Measurements from ENCODE around the gene MISP3. TPM values are rescaled to one million over a fixed set of nuclear protein-coding genes. Genes with fewer than 3 reads are reported as not detected.

Gene MISP3
- total RNA-seq, 1 donor from 2014 or later: 2.1 TPM

DNA sequence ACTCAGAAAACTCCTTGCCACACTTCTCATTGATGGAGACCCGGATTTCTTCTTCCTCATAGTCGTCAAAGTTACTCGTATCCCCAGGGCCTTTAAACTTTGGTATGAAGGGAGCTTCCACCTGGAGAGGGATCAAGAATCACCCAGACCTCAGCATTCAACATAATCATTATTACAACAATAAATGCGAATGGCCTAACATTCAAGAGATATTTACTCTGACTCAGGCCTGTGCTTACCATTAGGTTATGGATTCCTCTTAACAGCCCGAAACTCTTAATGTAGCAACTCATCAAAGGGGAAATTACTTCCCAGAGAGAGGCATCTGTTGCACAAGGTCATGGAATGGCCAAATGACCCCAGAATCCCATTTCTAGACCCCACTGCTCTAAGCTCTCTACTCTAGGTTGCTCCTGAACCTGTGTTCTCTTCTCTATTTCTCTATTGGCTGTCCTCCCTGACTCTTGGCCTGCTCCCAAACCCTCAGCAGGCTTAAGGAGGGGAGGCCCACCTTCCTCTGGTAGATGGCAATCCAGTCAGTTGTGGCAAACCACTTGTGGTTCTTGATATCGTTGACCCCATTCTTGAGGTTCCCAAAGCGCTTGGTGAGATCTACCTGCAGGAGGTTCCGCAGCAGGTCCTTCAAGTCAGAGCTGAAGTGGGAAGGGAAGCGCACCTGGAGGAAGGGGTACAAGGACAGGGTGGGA lies 20.7 kb downstream of the MISP3 start:
- Mint-ChIP-seq H3K27ac (ENCODE audit: unreplicated experiment) (no peak overlapping the region), H3K4me1 (ENCODE audit: unreplicated experiment) (peaks cover 15% of the 10 kb centered on the region), H3K4me3 (ENCODE audit: unreplicated experiment) (peak overlapping the region; percentile 18), H3K27me3 (ENCODE audit: unreplicated experiment) (no peaks in the 10 kb centered on the region), H3K9me3 (ENCODE audit: unreplicated experiment) (no peaks in the 10 kb centered on the region), H3K36me3 (ENCODE audit: unreplicated experiment) (peaks cover 16% of the 10 kb centered on the region)
- TF ChIP-seq CTCF (IDR thresholded peaks at IDR 0.05): no peak
- DNase-seq (ENCODE audit: extremely low spot score, unreplicated experiment): no peak

- peaks cover 12% of the 10 kb centered on the region for H3K36me3 Mint-ChIP-seq (ENCODE audit: unreplicated experiment)
- H3K9me3 Mint-ChIP-seq (ENCODE audit: unreplicated experiment): no peaks in the 10 kb centered on the region
- H3K27me3 Mint-ChIP-seq (ENCODE audit: unreplicated experiment): no peaks in the 10 kb centered on the region
- peaks cover 11% of the 10 kb centered on the region for H3K4me1 Mint-ChIP-seq (ENCODE audit: unreplicated experiment)
- no peak overlapping the region for H3K27ac Mint-ChIP-seq (ENCODE audit: unreplicated experiment)
- DNase-seq (ENCODE audit: extremely low spot score, unreplicated experiment): no peak
- TF ChIP-seq CTCF (IDR thresholded peaks at IDR 0.05): no peak
- no peak overlapping the region for H3K4me3 Mint-ChIP-seq (ENCODE audit: unreplicated experiment)
Observed at GRCh38 chr19:14094854-14095253, 22.3 kb downstream of the MISP3 start.

GRCh38 chr19:14096272-14096992 lies 23.8 kb downstream of the MISP3 start:
- H3K36me3 Mint-ChIP-seq (ENCODE audit: unreplicated experiment): peaks cover 16% of the 10 kb centered on the region
- H3K4me3 Mint-ChIP-seq (ENCODE audit: unreplicated experiment): no peak overlapping the region
- TF ChIP-seq CTCF (IDR thresholded peaks at IDR 0.05): no peak
- no peaks in the 10 kb centered on the region for H3K9me3 Mint-ChIP-seq (ENCODE audit: unreplicated experiment)
- peaks cover 10% of the 10 kb centered on the region for H3K4me1 Mint-ChIP-seq (ENCODE audit: unreplicated experiment)
- DNase-seq (ENCODE audit: extremely low spot score, unreplicated experiment): no peak
- no peak overlapping the region for H3K27ac Mint-ChIP-seq (ENCODE audit: unreplicated experiment)
- H3K27me3 Mint-ChIP-seq (ENCODE audit: unreplicated experiment): no peaks in the 10 kb centered on the region

DNA sequence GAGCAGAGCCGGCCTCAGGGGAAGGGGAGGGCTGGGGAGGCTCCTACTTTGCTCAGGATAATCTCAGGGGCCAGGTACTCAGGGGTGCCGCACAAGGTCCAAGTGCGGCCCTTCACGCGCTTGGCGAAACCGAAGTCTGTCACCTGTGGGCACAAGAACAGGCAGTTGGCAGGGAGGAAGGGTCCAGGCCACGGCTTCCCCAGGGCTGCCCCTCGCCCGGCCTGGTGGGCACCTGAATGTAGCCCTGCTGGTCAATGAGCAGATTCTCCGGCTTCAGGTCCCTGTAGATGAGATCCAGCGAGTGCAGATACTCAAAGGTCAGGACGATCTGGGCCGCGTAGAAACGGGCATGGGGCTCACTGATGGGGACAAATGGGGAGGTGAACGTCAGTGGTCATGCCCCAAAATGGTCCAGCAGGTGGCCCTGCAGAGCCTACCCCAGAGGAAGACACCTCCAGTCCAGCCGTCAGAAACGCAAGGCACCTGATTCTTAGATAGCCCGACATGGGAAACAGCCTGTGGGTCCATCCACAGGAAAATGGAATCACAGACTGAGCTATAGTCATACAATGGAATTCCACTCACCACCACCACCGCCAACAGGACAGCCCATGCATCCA lies 25.1 kb downstream of the MISP3 start:
- TF ChIP-seq CTCF (IDR thresholded peaks at IDR 0.05): peak; percentile 23
- H3K9me3 Mint-ChIP-seq (ENCODE audit: unreplicated experiment): no peaks in the 10 kb centered on the region
- no peak overlapping the region for H3K27ac Mint-ChIP-seq (ENCODE audit: unreplicated experiment)
- no peak overlapping the region for H3K4me3 Mint-ChIP-seq (ENCODE audit: unreplicated experiment)
- H3K36me3 Mint-ChIP-seq (ENCODE audit: unreplicated experiment): peaks cover 16% of the 10 kb centered on the region
- no peaks in the 10 kb centered on the region for H3K27me3 Mint-ChIP-seq (ENCODE audit: unreplicated experiment)
- DNase-seq (ENCODE audit: extremely low spot score, unreplicated experiment): no peak
- peaks cover 2% of the 10 kb centered on the region for H3K4me1 Mint-ChIP-seq (ENCODE audit: unreplicated experiment)

DNA sequence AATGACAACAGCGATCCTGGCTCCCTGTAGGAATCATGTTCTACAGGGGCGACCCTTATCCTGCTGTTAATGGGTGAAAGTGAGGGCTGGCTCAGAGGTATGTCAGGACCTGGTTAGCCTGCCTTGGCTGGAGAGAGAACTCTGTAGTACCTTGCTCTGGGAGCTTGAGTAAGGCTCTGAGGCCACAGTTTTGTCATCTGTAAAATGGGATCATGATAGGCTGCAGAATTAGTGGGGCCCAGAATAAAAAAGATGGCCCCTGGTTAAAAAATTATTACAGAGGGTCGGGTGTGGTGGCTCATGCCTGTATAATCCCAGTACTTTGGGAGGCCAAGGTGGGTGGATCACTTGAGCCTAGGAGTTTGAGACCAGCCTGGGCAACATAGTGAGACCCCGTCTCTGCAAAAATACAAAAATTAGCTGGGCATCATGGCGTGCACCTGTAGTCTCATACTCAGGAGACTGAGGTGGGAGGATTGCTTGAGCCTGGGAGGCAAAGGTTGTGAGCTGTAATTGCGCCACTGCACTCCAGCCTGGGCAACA lies 28.5 kb downstream of the MISP3 start:
- H3K36me3 Mint-ChIP-seq (ENCODE audit: unreplicated experiment): peaks cover 17% of the 10 kb centered on the region
- H3K4me3 Mint-ChIP-seq (ENCODE audit: unreplicated experiment): no peak overlapping the region
- H3K27ac Mint-ChIP-seq (ENCODE audit: unreplicated experiment): no peak overlapping the region
- no peaks in the 10 kb centered on the region for H3K27me3 Mint-ChIP-seq (ENCODE audit: unreplicated experiment)
- H3K4me1 Mint-ChIP-seq (ENCODE audit: unreplicated experiment): no peaks in the 10 kb centered on the region
- TF ChIP-seq CTCF (IDR thresholded peaks at IDR 0.05): no peak
- no peak for DNase-seq (ENCODE audit: extremely low spot score, unreplicated experiment)
- no peaks in the 10 kb centered on the region for H3K9me3 Mint-ChIP-seq (ENCODE audit: unreplicated experiment)

All from osteocyte (in vitro differentiated cells).